ENCODE results near the gene NABP2.

DNA sequence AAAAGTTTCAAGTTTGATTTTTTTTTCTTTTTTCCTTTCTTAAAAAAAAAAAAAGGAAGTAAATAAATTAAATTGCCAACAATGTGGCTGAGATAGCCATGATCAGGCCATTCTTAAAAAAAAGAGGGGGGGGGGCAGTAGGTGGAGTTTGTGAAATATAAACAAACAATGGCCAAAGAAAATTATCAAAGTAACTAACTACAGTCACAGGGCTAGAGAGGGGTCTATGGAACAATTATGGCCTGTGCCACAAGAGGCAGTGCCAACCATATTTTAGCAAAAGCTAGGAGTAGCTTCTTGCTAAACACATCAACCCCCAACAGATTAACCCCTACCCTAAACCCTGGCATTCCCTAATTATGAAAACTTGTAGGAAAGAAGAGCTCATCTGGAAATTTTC is 18.7 kb upstream of the NABP2 start:
- 0 out of 2 replicates have a peak, but pooled peaks have one; percentile 26 for TF ChIP-seq CTCF (conservative IDR thresholded peaks at IDR 0.05; ENCODE audit: low read depth, low read length)
- TF ChIP-seq EZH2 (IDR thresholded peaks at IDR 0.05; ENCODE audit: borderline replicate concordance, low read depth, low read length, poor library complexity, severe bottlenecking): no peak

All from A673 (cell line).